H1 (cell line): ENCODE measurements around the gene GYPC. TPM values are rescaled to one million over a fixed set of nuclear protein-coding genes. Genes with fewer than 3 reads are reported as not detected.

Experiments used
- CTCF ChIA-PET: fragments of 300-600 bp; sonication (Branson Sonifier 250); formaldehyde crosslinking; loops from one replicate; lab custom pipeline; 2021; ENCODE audit not compliant: partially characterized antibody; lab: Charles Lee
- POLR2A ChIA-PET: fragments of 300-600 bp; sonication (Branson Sonifier 250); formaldehyde crosslinking; loops from one replicate; lab custom pipeline; 2021; ENCODE audit warnings: inconsistent platforms; ENCODE audit not compliant: partially characterized antibody; lab: Charles Lee
- DNase-seq, 2 experiments: peaks; one replicate each; pipeline versions ENCODE4 v3.0.0 to v3.0.0-alpha.2; 2010 to 2022; ENCODE audit warnings: low spot score in 2 of 2, low read depth in 1 of 2, mixed read lengths in 1 of 2
- FAIRE-seq: peaks from 2 replicates; lab custom pipeline; 2011; peaks lifted over from hg19 to GRCh38; lab: Jason Lieb, UNC
- H2AFZ ChIP-seq: 2 replicates; pipeline ENCODE4 v1.8.1; 2012; ENCODE audit warnings: low read length, inconsistent platforms
- H2AK5ac ChIP-seq: 2 replicates; pipeline ENCODE4 v1.6.1; 2013; ENCODE audit warnings: low read depth, low read length
- H2BK120ac ChIP-seq: replicated peaks from 2 replicates; pipeline ENCODE3; 2013; ENCODE audit warnings: low read depth, low read length, inconsistent platforms
- H2BK12ac ChIP-seq: 2 replicates; pipeline ENCODE4 v1.6.1; 2013; ENCODE audit warnings: low read depth, low read length
- H2BK15ac ChIP-seq: 2 replicates; pipeline ENCODE4 v1.6.1; 2013; ENCODE audit warnings: low read length
- H2BK20ac ChIP-seq: 2 replicates; pipeline ENCODE4 v1.6.1; 2013; ENCODE audit warnings: low read length
- H2BK5ac ChIP-seq: 2 replicates; pipeline ENCODE4 v1.6.1; 2013; ENCODE audit warnings: low read depth, low read length
- H3K14ac ChIP-seq: 2 replicates; pipeline ENCODE4 v1.6.1; 2013; ENCODE audit warnings: inconsistent platforms; ENCODE audit not compliant: insufficient read length
- H3K18ac ChIP-seq: 2 replicates; pipeline ENCODE4 v1.6.1; 2013; ENCODE audit warnings: low read length; ENCODE audit errors: extremely low read depth
- H3K23ac ChIP-seq: 2 replicates; pipeline ENCODE4 v1.6.1; 2013; ENCODE audit warnings: inconsistent platforms; ENCODE audit not compliant: insufficient read length
- H3K23me2 ChIP-seq: 2 replicates; pipeline ENCODE4 v1.6.1; 2013; ENCODE audit warnings: low read depth, low read length
- H3K27ac ChIP-seq: 2 replicates; pipeline ENCODE4 v1.6.1; 2011; ENCODE audit warnings: low read depth, low read length, inconsistent platforms
- H3K27me3 ChIP-seq, 4 experiments: replicated peaks in 1 of 4; 1 replicate in 1 of 4; 2 replicates in 3 of 4; pipeline versions ENCODE4 v1.6.1 to v1.8.1; 2011 to 2013; ENCODE audit warnings: low read length in 3 of 4, mild to moderate bottlenecking in 3 of 4, inconsistent platforms in 2 of 4, mixed read lengths in 2 of 4, moderate library complexity in 1 of 4; ENCODE audit not compliant: control insufficient read depth in 3 of 4, insufficient read depth in 3 of 4; ENCODE audit errors: extremely low read depth in 1 of 4
- H3K36me3 ChIP-seq, 4 experiments: 2 replicates each; pipeline versions ENCODE4 v1.6.1 to v1.8.1; 2011 to 2013; ENCODE audit warnings: mild to moderate bottlenecking in 4 of 4, low read length in 3 of 4, moderate library complexity in 2 of 4, control low read depth in 1 of 4, inconsistent platforms in 1 of 4; ENCODE audit not compliant: insufficient read depth in 4 of 4, control insufficient read depth in 2 of 4
- H3K4ac ChIP-seq: replicated peaks from 2 replicates; pipeline ENCODE3; 2013; ENCODE audit warnings: low read length, low read depth, mixed read lengths, inconsistent platforms; ENCODE audit not compliant: insufficient read length
- H3K4me1 ChIP-seq, 4 experiments: replicated peaks in 1 of 4; 1 replicate in 1 of 4; 2 replicates in 3 of 4; pipeline versions ENCODE4 v1.6.1 to v1.8.1; 2011 to 2013; ENCODE audit warnings: low read length in 3 of 4, inconsistent platforms in 2 of 4, mixed read lengths in 1 of 4; ENCODE audit not compliant: insufficient read depth in 4 of 4, control insufficient read depth in 3 of 4
- H3K4me2 ChIP-seq, 2 experiments: 2 replicates each; pipeline versions ENCODE4 v1.6.1 to v1.8.1; 2011 to 2013; ENCODE audit warnings: low read depth in 2 of 2, low read length in 2 of 2, control low read depth in 1 of 2, inconsistent platforms in 1 of 2, mild to moderate bottlenecking in 1 of 2; ENCODE audit not compliant: insufficient read depth in 1 of 2
- H3K4me3 ChIP-seq, 4 experiments: fragments of 200-600, 300-600 bp in 1 of 4; sonication (generic), shearing (Covaris generic), sonication (Bioruptor Twin) in 1 of 4; 2 replicates each; pipeline versions ENCODE4 v1.5.1 to v1.8.1; 2011 to 2016; ENCODE audit warnings: low read length in 4 of 4, low read depth in 3 of 4, control low read depth in 2 of 4, inconsistent platforms in 2 of 4, mild to moderate bottlenecking in 2 of 4, mixed read lengths in 1 of 4, moderate library complexity in 1 of 4; ENCODE audit not compliant: insufficient read depth in 2 of 4; ENCODE audit errors: extremely low read depth in 1 of 4
- H3K56ac ChIP-seq: replicated peaks from 2 replicates; pipeline ENCODE3; 2013; ENCODE audit warnings: low read depth, mild to moderate bottlenecking, mixed read lengths, low read length, inconsistent platforms; ENCODE audit not compliant: insufficient read length
- H3K79me1 ChIP-seq: 2 replicates; pipeline ENCODE4 v1.6.1; 2013; ENCODE audit warnings: low read depth, low read length, control low read depth
- H3K79me2 ChIP-seq, 2 experiments: 2 replicates each; pipeline versions ENCODE4 v1.6.1 to v1.8.1; 2012 to 2013; ENCODE audit warnings: low read length in 2 of 2, mild to moderate bottlenecking in 2 of 2, inconsistent platforms in 1 of 2; ENCODE audit not compliant: insufficient read depth in 2 of 2, control insufficient read depth in 1 of 2
- H3K9ac ChIP-seq, 4 experiments: replicated peaks in 1 of 4; 1 replicate in 1 of 4; 2 replicates in 3 of 4; pipeline versions ENCODE4 v1.6.1 to v1.8.1; 2011 to 2013; ENCODE audit warnings: low read depth in 3 of 4, low read length in 3 of 4, control low read depth in 2 of 4, mild to moderate bottlenecking in 2 of 4, moderate library complexity in 2 of 4, inconsistent platforms in 1 of 4; ENCODE audit errors: extremely low read depth in 1 of 4
- H3K9me3 ChIP-seq, 2 experiments: 2 replicates each; pipeline versions ENCODE4 v1.6.1 to v1.8.1; 2012 to 2013; ENCODE audit warnings: mild to moderate bottlenecking in 2 of 2, moderate library complexity in 2 of 2, control low read depth in 1 of 2, inconsistent platforms in 1 of 2, low read depth in 1 of 2, low read length in 1 of 2, mixed read lengths in 1 of 2; ENCODE audit not compliant: insufficient read depth in 2 of 2
- H4K20me1 ChIP-seq, 2 experiments: replicated peaks in 1 of 2; 2 replicates each; pipeline versions ENCODE3 to v1.8.1; 2011 to 2013; ENCODE audit warnings: inconsistent platforms in 2 of 2, low read length in 2 of 2, mild to moderate bottlenecking in 1 of 2; ENCODE audit not compliant: insufficient read depth in 2 of 2, control insufficient read depth in 1 of 2
- H4K5ac ChIP-seq: 2 replicates; pipeline ENCODE4 v1.6.1; 2013; ENCODE audit warnings: low read length, low read depth, mixed read lengths, inconsistent platforms; ENCODE audit not compliant: insufficient read length
- H4K8ac ChIP-seq: 2 replicates; pipeline ENCODE4 v1.8.0; 2013; ENCODE audit warnings: mild to moderate bottlenecking, moderate library complexity, low read length, inconsistent platforms; ENCODE audit not compliant: insufficient read depth; ENCODE audit errors: extremely low read depth
- H4K91ac ChIP-seq: replicated peaks from 2 replicates; pipeline ENCODE3; 2013; ENCODE audit warnings: low read length, mixed read lengths, inconsistent platforms; ENCODE audit not compliant: insufficient read length
- BRCA1 ChIP-seq: IDR thresholded peaks from 2 replicates; pipeline ENCODE4 v1.6.1; 2012; ENCODE audit warnings: low read depth, low read length, improper control_type of control experiment
- CBX5 ChIP-seq: fragments of 300-800, 300-1000 bp; sonication (generic); IDR thresholded peaks from 2 replicates; pipeline ENCODE4 v1.7.1; 2016; ENCODE audit warnings: antibody characterized with exemption, low read length, low read depth
- CREB1 ChIP-seq: IDR thresholded peaks from 2 replicates; pipeline ENCODE4 v1.6.1; 2012; ENCODE audit warnings: inconsistent platforms
- E2F6 ChIP-seq: IDR thresholded peaks from 2 replicates; pipeline ENCODE4 v1.6.1; 2012; ENCODE audit warnings: inconsistent platforms
- FOSL1 ChIP-seq: IDR thresholded peaks from 2 replicates; pipeline ENCODE4 v1.6.1; 2011; ENCODE audit warnings: mild to moderate bottlenecking, low read depth, low read length, moderate library complexity; ENCODE audit not compliant: insufficient read depth
- HDAC2 ChIP-seq, 2 experiments: fragments of 300-600 bp in 1 of 2; sonication (generic) in 1 of 2; IDR thresholded peaks; 2 replicates each; pipeline ENCODE4 v1.6.1; 2011 to 2012; ENCODE audit warnings: low read depth in 2 of 2, low read length in 2 of 2, mild to moderate bottlenecking in 2 of 2, moderate library complexity in 2 of 2, borderline replicate concordance in 1 of 2, inconsistent platforms in 1 of 2
- KDM1A ChIP-seq: fragments of 200-600, 300-600 bp; sonication (generic); IDR thresholded peaks from 2 replicates; pipeline ENCODE4 v1.7.1; 2016; ENCODE audit warnings: mild to moderate bottlenecking, low read length, borderline replicate concordance
- KDM5A ChIP-seq: fragments of 200-600 bp; IDR thresholded peaks from 2 replicates; pipeline ENCODE4 v1.7.1; 2012; ENCODE audit warnings: mild to moderate bottlenecking, low read length, inconsistent platforms, mixed read lengths
- NANOG ChIP-seq: IDR thresholded peaks from 2 replicates; pipeline ENCODE4 v1.6.1; 2011; ENCODE audit warnings: low read length, low read depth, mild to moderate bottlenecking, inconsistent platforms; ENCODE audit not compliant: insufficient read depth, poor library complexity, severe bottlenecking
- NRF1 ChIP-seq: IDR thresholded peaks from 2 replicates; pipeline ENCODE4 v1.6.1; 2011; ENCODE audit warnings: mild to moderate bottlenecking, low read depth, low read length, improper control_type of control experiment
- RXRA ChIP-seq: IDR thresholded peaks from 2 replicates; pipeline ENCODE4 v1.6.1; 2011; ENCODE audit warnings: low read depth, mild to moderate bottlenecking, low read length, moderate library complexity; ENCODE audit not compliant: insufficient read depth
- SP4 ChIP-seq: IDR thresholded peaks from 2 replicates; pipeline ENCODE4 v1.6.1; 2012; ENCODE audit warnings: low read length, inconsistent platforms
- TAF7 ChIP-seq: optimal IDR thresholded peaks from 2 replicates; pipeline ENCODE3; 2011; ENCODE audit warnings: low read depth, mild to moderate bottlenecking, inconsistent platforms, low read length, moderate library complexity, borderline replicate concordance
- WGBS, 2 experiments: shearing (Covaris generic) in 1 of 2; methylation state at CpG; one replicate each; pipeline versions ENCODE4 v1.1.6 to v1.1.7; 2013 to 2015; ENCODE audit warnings: low lambda C conversion rate in 2 of 2, mixed read lengths in 2 of 2, inconsistent platforms in 1 of 2, low coverage in 1 of 2, missing lambda C conversion rate in 1 of 2; ENCODE audit not compliant: insufficient replicate concordance in 2 of 2, insufficient coverage in 1 of 2, insufficient read length in 1 of 2; ENCODE audit errors: extremely low coverage in 1 of 2, missing lambda C conversion rate in 1 of 2; 5-methylcytosine and 5-hydroxymethylcytosine counted together
- polyA plus RNA-seq, 7 experiments: library from polyadenylated mRNA; depleted of rRNA in 3 of 7; stranded (reverse) in 5 of 7; unstranded in 2 of 7; fragments of >200 nt in 5 of 7; fragments of 200-250 nt in 2 of 7; gene quantifications; 1 replicate in 5 of 7; 2 replicates in 1 of 7; 4 replicates in 1 of 7; pipeline versions ENCODE4 v1.2.1 to v1.2.3, GENCODE V29; 2011 to 2013; ENCODE audit warnings: missing spikeins in 2 of 7, mixed read lengths in 2 of 7
- total RNA-seq: library from RNA; stranded (reverse); fragmentation: NEBNext Ultra II Directional; extraction: Animal tissue kit (Norgen Biotek cat#: 25700); gene quantifications from 2 replicates; pipeline ENCODE4 v1.2.1, GENCODE V29; 2021

The GYPC gene
- total and polyA plus RNA-seq, 2 of the 8 experiments (the other 6 are each of a cell fraction or from before 2014, with no cell fraction given): 26.8 to 53.6 TPM

GRCh38 chr2:126649101-126649500 lies 6.9 kb upstream of the GYPC start:
- Histone ChIP-seq H3K79me2 (no peaks in the 10 kb centered on the region), H3K36me3 (no peaks in the 10 kb centered on the region), H2BK5ac (no peak overlapping the region), H4K91ac (no peak overlapping the region), H3K79me1 (no peaks in the 10 kb centered on the region), H2BK12ac (no peak overlapping the region), H2AFZ (no peak overlapping the region), H3K9me3 (no peaks in the 10 kb centered on the region), H3K14ac (no peak overlapping the region), H4K5ac (no peak overlapping the region), H3K23ac (no peak overlapping the region), H3K23me2 (no peaks in the 10 kb centered on the region), H3K27ac (no peak overlapping the region), H3K56ac (no peak overlapping the region), H3K27me3 (no peaks in the 10 kb centered on the region), H2BK20ac (no peak overlapping the region), H2BK15ac (no peak overlapping the region), H3K4me3 (no peak overlapping the region), H3K4me1 (no peaks in the 10 kb centered on the region), H3K18ac (no peak overlapping the region), H4K20me1 (no peaks in the 10 kb centered on the region), H3K4ac (no peak overlapping the region), H3K9ac (no peak overlapping the region), H3K4me2 (no peak overlapping the region), H2BK120ac (no peak overlapping the region), H2AK5ac (no peak overlapping the region), H4K8ac (no peak overlapping the region)
- ChIA-PET CTCF (interaction anchor here (1.2 to 1.9 kb wide), 3 partner anchors 14 to 121 kb away, joined by 3 to 5 read pairs (median 5); no protein-coding TSS in a partner anchor), POLR2A (no interaction called here)
- 100% methylated on average over 1 of the region's 1 CpG; no CpG with 5 or more reads in 1 of the 2 experiments for WGBS, 2 experiments
- FAIRE-seq (no peak), DNase-seq (no peak)
- TF ChIP-seq CBX5 (no peak), TAF7 (no peak), KDM1A (no peak), RXRA (no peak), KDM5A (no peak), HDAC2 (IDR thresholded peaks at IDR 0.05; ENCODE audit: borderline replicate concordance in 1 of 2, low read depth in 2 of 2, low read length in 2 of 2) (no peak), E2F6 (no peak), NANOG (no peak), BRCA1 (no peak), SP4 (no peak), CREB1 (no peak), FOSL1 (no peak), NRF1 (no peak)
